Thyroid gland (tissue), 4 donors: ENCODE measurements around the gene SAP30BP. TPM values are rescaled to one million over a fixed set of nuclear protein-coding genes. Genes with fewer than 3 reads are reported as not detected.

Experiments used
- DNase-seq, 2 donors: peaks; one replicate each; pipeline ENCODE4 v3.0.0-alpha.2; 2019
- H3K27ac ChIP-seq, 3 donors: fragments of 200-600 bp; sonication (generic); 1 replicate in 2 of 3; 2 replicates in 1 of 3; pipeline ENCODE4 v1.5.1; 2016 to 2019; ENCODE audit warnings: mild to moderate bottlenecking in 1 of 3, moderate library complexity in 1 of 3
- H3K27me3 ChIP-seq: fragments of 200-600 bp; sonication (generic); one replicate; pipeline ENCODE4 v1.5.1; 2019
- H3K36me3 ChIP-seq, 2 donors: fragments of 200-600 bp; sonication (generic); one replicate each; pipeline ENCODE4 v1.5.1; 2016 to 2019
- H3K4me1 ChIP-seq, 2 donors: fragments of 200-600 bp; sonication (generic); one replicate each; pipeline ENCODE4 v1.5.1; 2017 to 2019
- H3K4me3 ChIP-seq, 3 donors: fragments of 200-600 bp; sonication (generic); replicated peaks in 1 of 3; 1 replicate in 2 of 3; 2 replicates in 1 of 3; pipeline ENCODE4 v1.5.1; 2016; ENCODE audit warnings: mild to moderate bottlenecking in 1 of 3
- H3K9me3 ChIP-seq: fragments of 200-600 bp; sonication (generic); one replicate; pipeline ENCODE4 v1.5.1; 2017
- POLR2A ChIP-seq, 2 donors: fragments of 450-650 bp; IDR thresholded peaks; one replicate each; pipeline ENCODE4 v1.6.1; 2017; ENCODE audit warnings: antibody characterized with exemption in 2 of 2, mild to moderate bottlenecking in 2 of 2, moderate library complexity in 1 of 2
- WGBS, 2 donors: methylation state at CpG; one replicate each; pipeline ENCODE4 v1.1.5; 2017; 5-methylcytosine and 5-hydroxymethylcytosine counted together
- intact Hi-C: fragments of 100-400 bp; cut with DNase I; formaldehyde crosslinking; loops from one replicate; pipeline ENCODE4 v1.15.1; 2023
- total RNA-seq, 4 donors: library from RNA; depleted of rRNA; stranded (reverse); fragments of >200 nt; gene quantifications; one replicate each; pipeline ENCODE4 v1.2.3, GENCODE V29; 2016
- TF ChIP-seq, protein P1 (sequence below), 6 experiments: fragments of 200-600 bp in 3 of 6; fragments of 450-650 bp in 3 of 6; sonication (generic) in 3 of 6; IDR thresholded peaks; one replicate each; pipeline ENCODE4 v1.5.1; 2016 to 2019; ENCODE audit warnings: antibody characterized with exemption in 6 of 6, mild to moderate bottlenecking in 2 of 6, inconsistent platforms in 1 of 6, moderate library complexity in 1 of 6

SAP30BP gene
- total RNA-seq, 4 donors from 2014 or later = 52.5 to 83.6 (median 72.7) TPM

GRCh38 chr17:75751676-75752404 lies 84.7 kb downstream of the SAP30BP start:
- Histone ChIP-seq H3K27me3 (no peaks in the 10 kb centered on the region), H3K36me3 (no peaks in the 10 kb centered on the region), H3K27ac (no peak overlapping the region), H3K4me1 (peaks cover 15 to 30% of the 10 kb centered on the region in 2 donors), H3K9me3 (no peaks in the 10 kb centered on the region), H3K4me3 (no peak overlapping the region)
- WGBS, 2 donors = 79 to 86% methylated on average over 9 to 23 of the region's 24 CpGs
- no peak for DNase-seq
- intact Hi-C loops = loop anchor here (5.0 kb wide), 1 partner anchor 120 kb away; the partner anchor contains the start of gene SMIM5
- TF ChIP-seq, protein P1, sequence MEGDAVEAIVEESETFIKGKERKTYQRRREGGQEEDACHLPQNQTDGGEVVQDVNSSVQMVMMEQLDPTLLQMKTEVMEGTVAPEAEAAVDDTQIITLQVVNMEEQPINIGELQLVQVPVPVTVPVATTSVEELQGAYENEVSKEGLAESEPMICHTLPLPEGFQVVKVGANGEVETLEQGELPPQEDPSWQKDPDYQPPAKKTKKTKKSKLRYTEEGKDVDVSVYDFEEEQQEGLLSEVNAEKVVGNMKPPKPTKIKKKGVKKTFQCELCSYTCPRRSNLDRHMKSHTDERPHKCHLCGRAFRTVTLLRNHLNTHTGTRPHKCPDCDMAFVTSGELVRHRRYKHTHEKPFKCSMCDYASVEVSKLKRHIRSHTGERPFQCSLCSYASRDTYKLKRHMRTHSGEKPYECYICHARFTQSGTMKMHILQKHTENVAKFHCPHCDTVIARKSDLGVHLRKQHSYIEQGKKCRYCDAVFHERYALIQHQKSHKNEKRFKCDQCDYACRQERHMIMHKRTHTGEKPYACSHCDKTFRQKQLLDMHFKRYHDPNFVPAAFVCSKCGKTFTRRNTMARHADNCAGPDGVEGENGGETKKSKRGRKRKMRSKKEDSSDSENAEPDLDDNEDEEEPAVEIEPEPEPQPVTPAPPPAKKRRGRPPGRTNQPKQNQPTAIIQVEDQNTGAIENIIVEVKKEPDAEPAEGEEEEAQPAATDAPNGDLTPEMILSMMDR (IDR thresholded peaks at IDR 0.05) = no peak
- TF ChIP-seq POLR2A (IDR thresholded peaks at IDR 0.05) = no peak

DNA sequence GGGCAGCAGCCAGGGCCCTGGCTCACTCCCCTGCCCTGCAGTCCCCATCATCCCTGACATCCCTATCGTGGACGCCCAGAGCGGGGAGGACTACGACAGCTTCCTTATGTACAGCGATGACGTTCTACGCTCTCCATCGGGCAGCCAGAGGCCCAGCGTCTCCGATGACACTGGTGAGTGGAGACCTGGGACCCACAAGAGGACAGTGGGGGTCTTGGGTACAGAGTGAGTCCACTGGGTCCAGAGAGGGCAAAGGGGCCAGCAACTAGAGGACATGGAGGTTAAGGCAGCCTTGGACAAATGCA lies 85.2 kb downstream of the SAP30BP start:
- TF ChIP-seq POLR2A (IDR thresholded peaks at IDR 0.05) = no peak
- TF ChIP-seq, protein P1 (IDR thresholded peaks at IDR 0.05) = no peak
- intact Hi-C loops = loop anchor here (5.0 kb wide), 1 partner anchor 120 kb away; the partner anchor contains the start of gene SMIM5
- Histone ChIP-seq H3K27me3 (no peaks in the 10 kb centered on the region), H3K9me3 (no peaks in the 10 kb centered on the region), H3K36me3 (no peaks in the 10 kb centered on the region), H3K4me1 (peaks cover 15 to 30% of the 10 kb centered on the region in 2 donors), H3K27ac (no peak overlapping the region), H3K4me3 (no peak overlapping the region)
- no peak for DNase-seq
- 86 to 91% methylated on average over 8 to 10 of the region's 10 CpGs for WGBS, 2 donors

GRCh38 chr17:75752802-75753513 lies 85.8 kb downstream of the SAP30BP start:
- intact Hi-C loops = loop anchor here (5.0 kb wide), 1 partner anchor 121 kb away; the partner anchor contains the start of gene SMIM5
- 74 to 81% methylated on average over 14 to 16 of the region's 19 CpGs for WGBS, 2 donors
- Histone ChIP-seq H3K4me1 (peaks cover 15 to 25% of the 10 kb centered on the region in 2 donors), H3K27ac (peak overlapping the region in 1 of 3 donors; percentile 53), H3K9me3 (no peaks in the 10 kb centered on the region), H3K4me3 (peak overlapping the region in 1 of 3 donors; percentile 30), H3K27me3 (no peaks in the 10 kb centered on the region), H3K36me3 (peaks cover 0 to 1% of the 10 kb centered on the region in 2 donors)
- DNase-seq = no peak
- no peak for TF ChIP-seq POLR2A (IDR thresholded peaks at IDR 0.05)
- TF ChIP-seq, protein P1 (IDR thresholded peaks at IDR 0.05) = no peak

DNA sequence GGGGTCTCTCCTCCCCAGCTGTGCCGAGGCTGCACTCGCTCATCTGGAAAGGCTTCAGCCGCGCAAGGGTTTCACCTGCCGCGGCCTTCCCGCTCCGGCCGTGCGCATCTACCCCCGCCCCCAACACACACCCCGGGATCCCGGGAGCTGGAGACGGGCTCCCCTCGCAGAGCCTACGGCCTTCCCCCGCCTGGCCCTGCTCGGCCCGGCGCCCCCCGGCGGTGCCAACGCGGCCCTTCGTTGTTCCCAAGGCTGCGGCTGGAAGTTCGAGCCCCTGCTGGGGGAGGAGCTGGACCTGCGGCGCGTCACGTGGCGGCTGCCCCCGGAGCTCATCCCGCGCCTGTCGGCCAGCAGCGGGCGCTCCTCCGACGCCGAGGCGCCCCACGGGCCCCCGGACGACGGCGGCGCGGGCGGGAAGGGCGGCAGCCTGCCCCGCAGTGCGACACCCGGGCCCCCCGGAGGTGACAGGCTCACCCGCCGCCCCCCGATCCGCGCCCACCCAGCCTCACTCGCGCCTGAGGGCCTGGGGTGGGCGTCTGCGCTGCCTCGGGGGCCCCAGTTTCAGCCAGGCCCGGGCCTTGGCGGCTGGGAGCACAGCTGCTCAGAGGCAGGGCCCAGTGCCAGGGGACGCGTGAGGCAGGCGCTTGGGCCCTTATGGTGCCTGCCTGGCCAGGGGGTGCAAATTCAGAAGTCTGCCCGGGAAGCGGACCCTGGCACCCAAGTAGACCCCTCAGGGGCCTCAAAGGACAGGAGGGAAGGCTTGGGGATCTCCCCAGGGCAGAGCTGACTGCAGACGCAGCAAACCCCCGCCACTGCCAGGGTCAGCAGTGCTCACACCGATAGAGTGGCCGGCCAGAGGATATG lies 86.6 kb downstream of the SAP30BP start:
- 0 to 12% methylated on average over 3 to 23 of the region's 76 CpGs for WGBS, 2 donors

More for the DNA sequence above, 86.6 kb downstream of the SAP30BP start:
- H3K27me3 ChIP-seq = no peaks in the 10 kb centered on the region
- H3K36me3 ChIP-seq = peaks cover 0 to 3% of the 10 kb centered on the region in 2 donors
- peak overlapping the region in 2 of 3 donors; percentile 45 to 53 for H3K27ac ChIP-seq
- intact Hi-C loops = loop anchor here (5.0 kb wide), 1 partner anchor 121 kb away; the partner anchor contains the start of gene SMIM5
- DNase-seq = peak; percentile 67 to 68
- H3K4me1 ChIP-seq = peaks cover 15 to 22% of the 10 kb centered on the region in 2 donors
- peak overlapping the region in 1 of 3 donors; percentile 30 for H3K4me3 ChIP-seq
- TF ChIP-seq POLR2A (IDR thresholded peaks at IDR 0.05) = no peak
- TF ChIP-seq, protein P1 (IDR thresholded peaks at IDR 0.05) = peak in 4 of 6 experiments; percentile 22 to 82 (median 64)
- no peaks in the 10 kb centered on the region for H3K9me3 ChIP-seq
